ENCODE results near the gene GPC6.

GRCh38 chr13:93889430-93889951 is 662.9 kb downstream of the GPC6 start:
- TF ChIP-seq EZH2phosphoT487 (IDR thresholded peaks at IDR 0.05; ENCODE audit: low read length) (no peak), EZH2 (optimal IDR thresholded peaks at IDR 0.05; ENCODE audit: low read depth, low read length) (no peak)
